ENCODE data around the gene PLCE1. TPM values are rescaled to one million over a fixed set of nuclear protein-coding genes. Genes with fewer than 3 reads are reported as not detected.

Gene PLCE1
- total RNA-seq, 2 donors from 2014 or later = 2.5 to 4.9 TPM

DNA sequence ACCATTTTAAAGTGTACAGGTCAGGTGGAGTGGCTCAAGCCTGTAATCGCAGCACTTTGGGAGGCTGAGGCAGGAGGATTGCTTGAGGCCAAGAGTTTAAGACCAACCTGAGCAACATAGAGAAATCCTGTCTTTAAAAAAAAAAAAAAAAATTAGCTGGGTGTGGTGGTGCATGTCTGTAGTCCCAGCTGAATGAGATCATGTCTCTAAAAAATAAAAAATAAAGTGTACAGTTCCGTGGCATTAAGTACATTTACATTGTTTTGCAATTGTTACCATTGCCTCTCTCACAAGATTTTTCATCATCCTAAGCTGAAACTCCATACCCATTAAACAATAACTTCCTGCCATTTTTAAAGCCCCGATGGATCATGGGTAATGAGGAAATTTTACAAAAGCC, 20.6 kb downstream of the PLCE1 start:
- intact Hi-C loops (cut with DNase I) = no loop called here
- DNase-seq (ENCODE audit: low spot score) = no peak

DNA sequence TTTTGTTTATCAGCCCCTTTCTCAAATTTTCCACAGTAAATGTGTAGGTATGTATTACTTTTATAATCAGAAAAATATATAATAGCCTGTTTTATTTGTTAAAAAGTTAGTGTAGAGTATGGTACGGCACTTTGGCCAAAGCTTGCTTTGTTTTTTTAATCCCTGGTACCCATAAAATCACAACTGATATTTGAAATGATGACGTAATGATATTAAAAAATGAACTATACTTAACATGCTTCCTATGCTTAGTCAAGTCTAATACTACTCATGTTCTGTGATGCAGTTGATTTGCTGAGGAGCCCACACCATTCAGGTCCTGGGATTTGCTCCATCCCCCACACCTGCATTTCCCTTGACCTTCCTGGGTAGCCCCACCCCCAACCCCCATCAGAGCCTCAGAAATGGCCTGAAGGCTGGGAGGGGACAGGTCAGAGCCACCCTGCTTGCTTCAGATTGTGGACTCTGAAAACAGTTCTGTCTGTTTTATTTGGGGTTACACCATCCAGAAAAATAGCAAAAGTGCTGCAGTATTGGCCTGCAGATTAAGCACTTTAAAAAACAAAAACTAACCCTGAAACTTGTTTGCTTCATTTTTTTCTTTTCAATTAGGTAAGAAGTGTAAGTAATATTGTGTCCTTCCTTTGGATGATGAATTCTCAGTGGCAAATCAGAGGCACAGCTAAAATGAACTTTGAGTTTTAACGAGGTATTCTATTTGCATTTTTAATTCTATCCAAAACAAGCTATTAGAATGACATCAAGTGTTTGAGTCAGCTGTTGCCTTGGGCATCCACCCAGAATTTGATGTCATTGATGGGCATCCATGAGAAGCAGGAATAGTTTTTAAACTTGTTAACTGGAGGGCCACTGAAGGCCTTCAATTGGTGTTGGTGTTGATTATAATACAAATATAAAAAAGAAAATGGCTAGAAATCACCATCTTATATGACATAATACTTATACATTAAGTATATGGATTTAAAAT, 23.3 kb downstream of the PLCE1 start:
- no peak for DNase-seq (ENCODE audit: low spot score)
- intact Hi-C loops (cut with DNase I) = no loop called here

DNA sequence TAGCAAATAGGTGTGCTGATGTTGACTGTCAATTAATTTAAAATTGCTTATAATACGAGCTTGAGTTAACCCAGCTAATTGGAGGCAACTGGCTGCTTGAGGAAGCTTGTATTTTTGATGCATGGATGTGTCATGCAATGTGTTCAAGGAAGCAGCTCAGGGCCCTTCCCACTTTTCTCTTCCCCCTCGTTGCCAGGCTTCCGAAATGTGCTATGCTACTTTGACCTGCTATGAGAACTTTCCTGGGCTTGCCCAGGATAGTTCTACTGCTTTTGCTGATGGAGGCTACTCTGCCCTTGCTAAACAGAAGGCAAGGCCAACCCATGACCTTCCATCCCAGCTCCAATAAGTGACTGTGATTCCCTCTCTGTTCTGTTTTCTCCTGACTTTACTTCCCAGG, 24.4 kb downstream of the PLCE1 start:
- DNase-seq (ENCODE audit: low spot score) = no peak
- intact Hi-C loops (cut with DNase I) = no loop called here

DNA sequence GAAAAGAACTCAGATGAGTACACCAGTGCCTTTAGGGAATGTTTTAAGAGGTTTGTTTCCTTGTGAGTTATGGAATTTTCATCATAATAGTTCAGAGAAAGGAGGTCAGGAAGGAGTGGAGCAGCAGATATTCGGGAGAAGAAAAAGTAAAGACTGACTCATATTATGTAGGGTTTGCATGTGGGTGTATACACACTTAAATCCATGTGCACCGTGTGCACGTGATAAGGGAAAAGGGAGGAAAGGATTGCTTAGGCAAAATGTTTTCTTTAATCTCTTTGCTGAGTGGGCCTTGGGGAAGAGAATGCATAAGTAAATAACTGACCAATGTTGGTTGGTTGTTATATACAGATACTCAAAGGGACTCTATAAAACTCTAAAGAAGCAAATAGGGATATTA, 30.2 kb downstream of the PLCE1 start:
- no peak for DNase-seq (ENCODE audit: low spot score)
- intact Hi-C loops (cut with DNase I) = no loop called here

DNA sequence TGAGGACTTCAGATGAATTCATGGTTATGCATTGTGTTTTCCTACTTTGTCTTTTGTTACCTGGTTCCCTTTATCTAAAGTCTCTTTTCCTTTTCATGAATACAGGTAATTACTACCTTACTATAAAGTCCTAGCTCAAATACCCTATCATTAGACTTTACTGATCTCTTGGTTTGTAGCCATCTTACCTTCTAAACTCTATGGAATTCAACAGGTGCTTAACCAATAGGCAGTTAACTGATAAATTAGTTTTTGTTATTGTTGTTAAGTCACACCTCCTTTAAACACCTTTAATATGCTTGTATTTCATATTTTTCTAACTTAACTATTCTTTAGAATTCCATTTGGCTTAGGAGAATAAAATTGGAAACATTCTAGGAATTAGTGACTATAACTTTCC, 30.7 kb downstream of the PLCE1 start:
- no peak for DNase-seq (ENCODE audit: low spot score)
- intact Hi-C loops (cut with DNase I) = no loop called here

DNA sequence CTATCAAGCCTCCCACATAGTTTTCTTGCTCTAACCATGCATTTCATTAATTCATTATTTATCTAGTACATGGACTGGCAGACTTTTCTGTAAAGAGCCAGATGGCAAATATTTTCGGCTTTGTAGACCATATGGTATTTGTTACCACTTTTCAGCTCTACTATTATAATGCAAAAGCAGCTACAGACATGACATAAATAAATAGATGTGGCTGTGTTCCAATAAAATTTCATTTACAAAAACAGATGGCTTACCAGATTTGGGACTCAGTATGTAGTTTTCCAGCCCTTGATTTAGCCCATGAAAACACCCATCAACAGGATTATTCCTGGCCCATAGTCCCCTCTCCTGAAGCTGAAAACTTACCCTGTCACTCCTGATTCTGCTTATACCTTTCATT, 32.1 kb downstream of the PLCE1 start:
- intact Hi-C loops (cut with DNase I) = no loop called here
- no peak for DNase-seq (ENCODE audit: low spot score)

DNA sequence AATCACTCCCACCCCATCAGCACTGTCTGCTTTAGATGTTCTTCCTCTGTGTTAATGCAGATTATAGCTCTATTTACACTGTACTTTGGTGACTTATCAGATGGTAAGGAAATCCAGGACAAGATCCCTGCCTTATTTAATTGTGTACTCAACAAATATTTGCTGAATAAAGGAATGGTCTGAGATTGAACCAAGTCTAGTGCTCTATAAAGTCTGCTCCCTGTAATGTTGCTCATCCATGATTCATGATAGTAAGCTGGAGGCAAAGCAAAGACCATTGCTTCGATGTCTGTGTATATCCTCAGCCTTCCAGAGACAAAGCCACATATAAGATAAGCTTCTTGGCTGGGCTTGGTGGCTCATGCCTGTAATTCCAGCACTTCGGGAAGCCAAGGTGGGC, 33.5 kb downstream of the PLCE1 start:
- intact Hi-C loops (cut with DNase I) = no loop called here
- no peak for DNase-seq (ENCODE audit: low spot score)

DNA sequence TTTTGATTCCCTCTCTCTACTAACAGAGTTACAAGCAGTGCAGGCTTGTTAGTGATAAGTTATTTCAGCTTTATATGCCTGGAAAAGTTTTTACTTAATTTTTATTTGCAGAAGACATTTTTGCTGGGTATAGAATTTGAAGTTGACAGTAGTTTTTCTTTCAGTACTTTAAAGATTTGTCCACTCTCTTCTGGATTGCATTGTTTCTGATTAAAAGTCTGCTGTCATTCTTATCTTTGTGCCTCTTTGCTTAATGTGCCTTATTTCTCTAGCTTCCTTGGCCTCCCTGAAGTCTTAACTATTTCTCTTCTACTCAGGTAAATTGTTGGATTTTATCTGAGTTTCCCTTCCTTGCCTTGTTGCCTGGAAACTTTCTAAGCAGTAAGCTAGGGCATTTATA, 36.2 kb downstream of the PLCE1 start:
- intact Hi-C loops (cut with DNase I) = loop anchor here in 1 of 2 donors (10.0 kb wide), 1 partner anchor 435 kb away; no protein-coding TSS in a partner anchor
- DNase-seq (ENCODE audit: low spot score) = no peak

DNA sequence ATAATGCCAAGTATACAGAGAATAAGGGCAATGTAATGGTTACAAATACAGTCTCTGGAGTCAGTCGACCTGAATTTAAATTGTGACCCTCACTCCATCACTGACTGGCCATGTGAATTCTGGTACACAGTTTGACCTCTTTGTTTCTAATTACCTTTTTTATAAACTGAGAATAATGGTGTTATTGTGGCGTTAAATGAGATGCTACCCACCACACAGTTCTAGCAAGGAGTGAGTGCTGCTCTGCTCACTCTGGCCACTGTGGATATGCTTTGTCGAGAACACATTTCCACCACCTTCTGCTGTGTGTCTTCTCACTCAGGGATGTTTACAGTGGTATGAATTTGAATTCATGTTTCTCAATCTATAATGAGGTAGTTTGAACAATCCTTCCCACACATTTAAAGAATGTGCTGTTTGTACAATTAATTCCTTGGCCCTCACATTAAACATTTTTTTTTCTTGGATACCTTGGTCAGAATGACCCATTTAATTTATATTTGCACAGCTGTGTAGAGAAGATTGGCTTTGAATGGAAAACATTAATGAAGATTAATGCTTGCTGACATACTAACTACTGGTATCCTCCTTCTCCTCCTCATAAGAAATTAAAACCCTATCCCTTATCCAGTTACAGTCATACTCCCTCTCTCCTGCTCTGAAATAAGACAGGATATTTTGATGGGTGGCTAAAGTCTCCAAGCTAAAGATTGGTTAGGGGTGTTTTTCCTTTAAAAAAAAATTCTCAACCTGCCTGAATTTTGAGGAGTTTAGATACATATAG, 42.4 kb downstream of the PLCE1 start:
- intact Hi-C loops (cut with DNase I) = loop anchor here in 1 of 2 donors (10.0 kb wide), 1 partner anchor 429 kb away; no protein-coding TSS in a partner anchor
- no peak for DNase-seq (ENCODE audit: low spot score)

DNA sequence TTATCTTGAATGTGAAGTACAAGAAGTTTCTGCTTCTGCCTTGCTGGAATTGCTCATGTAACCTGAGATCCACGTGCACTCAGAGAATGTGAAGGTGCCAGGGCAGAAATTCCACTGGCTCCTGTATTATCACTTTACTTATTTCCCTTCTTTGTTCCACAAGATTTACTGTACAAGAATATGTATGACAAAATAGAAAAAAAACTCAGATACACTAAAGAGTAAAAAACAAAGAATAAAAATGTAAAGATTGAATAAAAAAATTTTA, 43.0 kb downstream of the PLCE1 start:
- intact Hi-C loops (cut with DNase I) = loop anchor here in 1 of 2 donors (10.0 kb wide), 1 partner anchor 428 kb away; no protein-coding TSS in a partner anchor
- no peak for DNase-seq (ENCODE audit: low spot score)

DNA sequence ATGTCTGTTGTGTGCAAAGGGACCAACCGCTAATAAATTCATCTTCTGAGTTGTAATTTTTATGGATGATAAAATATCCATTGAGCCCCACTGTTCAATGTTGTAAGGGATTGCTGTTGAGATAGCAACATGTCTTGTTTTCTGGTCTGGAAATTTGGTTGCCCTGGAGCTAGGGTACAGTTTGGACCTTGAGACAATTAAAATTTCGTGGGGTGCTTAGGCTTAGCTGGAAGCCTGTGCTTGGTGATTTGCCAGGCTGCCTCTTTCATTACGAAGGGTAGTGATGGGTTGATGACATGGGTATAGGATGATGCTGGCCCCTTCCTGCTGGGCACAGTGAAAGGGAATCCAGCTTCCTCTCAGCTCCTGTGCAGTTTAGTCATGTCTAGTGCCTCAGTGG, 43.6 kb downstream of the PLCE1 start:
- intact Hi-C loops (cut with DNase I) = loop anchor here in 1 of 2 donors (10.0 kb wide), 1 partner anchor 428 kb away; no protein-coding TSS in a partner anchor
- DNase-seq (ENCODE audit: low spot score) = no peak

DNA sequence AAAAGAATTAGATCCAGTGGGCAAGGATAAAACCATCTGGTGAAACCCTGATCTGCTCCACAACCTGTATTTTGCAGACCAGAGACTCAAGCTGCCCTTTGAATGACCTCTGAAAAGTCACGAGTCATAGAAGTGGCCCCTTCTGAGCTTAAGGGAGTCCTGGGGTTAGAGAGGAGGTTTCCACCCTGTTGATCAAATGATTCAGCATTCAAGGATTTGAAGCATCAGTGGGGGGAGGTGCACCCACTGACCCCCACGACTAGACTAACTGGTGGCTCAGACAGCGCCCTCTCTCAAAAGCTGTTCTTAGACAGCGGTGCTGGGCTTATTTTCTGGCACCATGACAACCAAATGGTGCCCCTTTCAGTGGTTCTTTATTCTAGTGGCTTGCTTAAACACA, 44.3 kb downstream of the PLCE1 start:
- DNase-seq (ENCODE audit: low spot score) = no peak
- intact Hi-C loops (cut with DNase I) = loop anchor here in 1 of 2 donors (10.0 kb wide), 1 partner anchor 427 kb away; no protein-coding TSS in a partner anchor

DNA sequence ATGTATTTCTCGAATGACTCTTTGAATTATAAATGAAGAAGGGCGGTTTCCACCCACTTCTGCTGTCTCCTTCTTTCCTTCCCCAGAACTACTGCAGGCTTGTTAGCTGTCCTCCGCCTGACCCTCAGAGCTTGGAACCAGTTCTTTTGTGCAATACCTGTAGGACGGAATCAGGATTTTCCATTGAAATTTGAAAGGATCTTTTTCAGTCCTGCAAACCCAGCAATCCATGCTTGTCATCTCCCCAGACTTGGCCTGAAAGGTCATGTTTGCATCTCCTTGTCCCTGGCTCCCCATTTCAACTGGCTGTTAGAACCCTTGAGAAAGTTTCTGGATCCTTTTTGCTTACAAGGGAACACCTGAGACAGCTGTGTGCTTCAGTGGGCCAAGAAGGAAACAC, 47.5 kb downstream of the PLCE1 start:
- intact Hi-C loops (cut with DNase I) = no loop called here
- no peak for DNase-seq (ENCODE audit: low spot score)

DNA sequence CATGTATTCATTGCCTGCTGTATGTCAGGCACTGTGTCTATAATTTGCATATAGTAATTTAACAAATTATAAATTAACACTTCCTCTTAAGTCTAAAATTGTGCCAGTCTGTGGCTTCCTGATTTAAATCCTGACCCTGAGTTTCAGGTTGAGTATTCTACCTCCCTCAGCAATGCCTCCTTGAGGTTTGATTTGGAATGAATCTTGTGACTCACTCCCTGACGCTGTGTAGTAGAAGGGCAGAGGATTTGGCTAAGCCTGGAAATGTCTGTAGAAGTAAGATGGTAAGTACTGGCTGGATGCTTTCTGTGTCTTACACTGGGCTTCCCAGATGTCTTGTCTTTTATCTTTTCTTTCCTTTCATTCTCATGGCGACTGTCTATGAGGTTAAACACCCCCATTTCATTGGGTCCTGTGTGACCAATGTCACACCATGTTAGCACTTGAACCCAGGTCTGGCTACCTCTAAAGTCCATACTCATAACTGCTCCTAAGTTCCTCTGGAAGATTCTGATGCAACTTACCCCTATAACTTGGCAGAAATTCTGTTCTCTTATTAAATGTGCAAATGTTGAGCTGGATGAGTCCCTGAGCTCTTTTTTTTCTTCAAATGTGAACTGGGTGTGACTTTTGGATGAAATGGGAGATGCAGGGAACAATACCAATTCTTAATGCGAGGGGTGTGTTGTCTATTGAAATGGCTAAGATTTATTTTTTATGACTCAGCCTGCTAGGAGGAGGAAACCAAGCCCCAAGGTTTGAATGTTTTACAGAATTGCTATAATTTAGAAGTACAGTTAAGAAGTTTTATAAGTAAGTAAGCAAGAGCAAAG, 48.5 kb downstream of the PLCE1 start:
- no peak for DNase-seq (ENCODE audit: low spot score)
- intact Hi-C loops (cut with DNase I) = no loop called here

DNA sequence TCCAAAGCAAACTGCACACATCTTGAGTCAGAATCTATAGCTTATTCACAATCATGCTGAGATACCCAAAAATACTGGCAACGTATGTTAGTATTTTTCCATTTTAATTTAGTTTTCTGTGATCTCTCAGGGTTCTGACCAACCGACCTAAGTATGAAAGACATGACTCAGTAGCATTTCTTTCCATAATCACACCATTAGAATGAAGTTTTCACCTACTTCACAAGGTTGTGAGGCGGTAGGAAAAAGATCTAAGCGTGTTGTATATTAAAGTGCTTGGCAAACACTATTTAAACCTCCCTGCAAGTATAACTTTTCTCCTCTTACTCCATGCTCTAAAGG, 49.1 kb downstream of the PLCE1 start:
- intact Hi-C loops (cut with DNase I) = no loop called here
- DNase-seq (ENCODE audit: low spot score) = no peak

Other genes starting within 250 kb of the PLCE1 start
- gene LGI1, start 236.0 kb upstream of the PLCE1 start, total RNA-seq = 1 to 10 TPM in 1 of 2 donors, not detected in 1; 2.6 TPM
- gene SLC35G1, start 100.0 kb upstream of the PLCE1 start, total RNA-seq = 1 to 10 TPM; 2.7 to 3.1 TPM

Data from posterior vena cava (tissue), 2 donors.